Suprapubic skin (tissue), 4 donors: ENCODE measurements around the gene TXLNB. TPM values are rescaled to one million over a fixed set of nuclear protein-coding genes. Genes with fewer than 3 reads are reported as not detected.

Source experiments
- DNase-seq, 2 donors: peaks; one replicate each; pipeline ENCODE4 v3.0.0-alpha.2; 2019; ENCODE audit warnings: low spot score in 2 of 2
- H3K27ac ChIP-seq: fragments of 200-600 bp; sonication (generic); one replicate; pipeline ENCODE4 v1.5.1; 2019
- H3K27me3 ChIP-seq: fragments of 200-600 bp; sonication (generic); one replicate; pipeline ENCODE4 v1.5.1; 2019
- H3K36me3 ChIP-seq: fragments of 200-600 bp; sonication (generic); one replicate; pipeline ENCODE4 v1.5.1; 2019
- H3K4me1 ChIP-seq: fragments of 200-600 bp; sonication (generic); one replicate; pipeline ENCODE4 v1.5.1; 2019
- H3K4me3 ChIP-seq: fragments of 200-600 bp; sonication (generic); one replicate; pipeline ENCODE4 v1.5.1; 2019; ENCODE audit warnings: mild to moderate bottlenecking
- H3K9me3 ChIP-seq: fragments of 200-600 bp; sonication (generic); one replicate; pipeline ENCODE4 v1.5.1; 2019
- EP300 ChIP-seq: sonication (generic); formaldehyde crosslinking; IDR thresholded peaks from one replicate; pipeline ENCODE4 v1.6.1; 2017; ENCODE audit warnings: antibody characterized with exemption
- POLR2A ChIP-seq, 2 donors: fragments of 450-650 bp; IDR thresholded peaks; one replicate each; pipeline ENCODE4 v1.6.1; 2017; ENCODE audit warnings: antibody characterized with exemption in 2 of 2, mild to moderate bottlenecking in 2 of 2, moderate library complexity in 2 of 2
- POLR2AphosphoS5 ChIP-seq, 3 donors: sonication (generic); formaldehyde crosslinking; IDR thresholded peaks; one replicate each; pipeline ENCODE4 v1.6.1; 2017; ENCODE audit warnings: antibody characterized with exemption in 3 of 3
- WGBS: methylation state at CpG from one replicate; pipeline ENCODE4 v1.1.5; 2018; 5-methylcytosine and 5-hydroxymethylcytosine counted together
- total RNA-seq, 4 donors: library from RNA; depleted of rRNA; stranded (reverse); fragments of >200 nt; gene quantifications; one replicate each; pipeline ENCODE4 v1.1.0, GENCODE V29; 2016
- TF ChIP-seq, protein P1 (sequence below), 2 donors: fragments of 200-600 bp in 1 of 2; fragments of 450-650 bp in 1 of 2; sonication (generic) in 1 of 2; IDR thresholded peaks; one replicate each; pipeline ENCODE4 v1.5.1; 2016 to 2019; ENCODE audit warnings: antibody characterized with exemption in 2 of 2, mild to moderate bottlenecking in 1 of 2, moderate library complexity in 1 of 2

The TXLNB gene
- total RNA-seq, 4 donors from 2014 or later = 0.10 to 0.59 (median 0.37) TPM

DNA sequence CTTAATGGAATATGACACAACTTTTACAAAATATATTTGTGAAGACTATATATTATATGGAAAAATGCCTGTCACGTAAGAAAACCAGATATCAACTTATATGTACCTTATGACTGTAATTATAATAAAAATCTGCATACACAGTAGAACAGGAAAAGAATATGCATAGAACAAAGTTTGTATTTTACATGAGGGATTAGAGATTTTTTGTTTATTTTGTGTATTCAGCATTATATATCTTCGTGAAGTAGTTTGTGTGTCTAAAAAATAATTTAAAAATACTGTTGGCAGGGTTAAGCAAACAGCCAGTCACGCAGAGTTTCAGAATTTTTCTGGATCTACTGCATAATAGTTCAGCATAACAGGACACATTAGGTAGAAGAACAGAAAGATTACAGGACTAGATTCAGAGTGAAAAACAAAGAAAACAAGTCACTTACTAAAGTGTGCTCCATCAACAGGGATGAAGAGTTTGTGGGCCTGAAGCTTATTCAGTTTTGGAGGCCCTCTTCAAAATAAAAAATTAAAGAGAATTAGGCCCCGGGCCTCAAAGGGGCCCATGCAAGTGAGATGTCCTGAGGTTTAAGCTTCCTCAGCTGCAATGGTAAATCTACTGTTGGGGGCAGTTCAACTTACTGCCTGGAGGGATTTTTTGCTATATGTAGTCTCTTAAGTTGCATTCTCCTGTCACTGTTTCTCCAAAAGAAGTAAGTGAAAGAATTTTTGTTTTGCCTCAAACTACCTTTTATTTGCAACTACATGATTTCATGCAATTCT lies 16.3 kb downstream of the TXLNB start:
- TF ChIP-seq, protein P1, sequence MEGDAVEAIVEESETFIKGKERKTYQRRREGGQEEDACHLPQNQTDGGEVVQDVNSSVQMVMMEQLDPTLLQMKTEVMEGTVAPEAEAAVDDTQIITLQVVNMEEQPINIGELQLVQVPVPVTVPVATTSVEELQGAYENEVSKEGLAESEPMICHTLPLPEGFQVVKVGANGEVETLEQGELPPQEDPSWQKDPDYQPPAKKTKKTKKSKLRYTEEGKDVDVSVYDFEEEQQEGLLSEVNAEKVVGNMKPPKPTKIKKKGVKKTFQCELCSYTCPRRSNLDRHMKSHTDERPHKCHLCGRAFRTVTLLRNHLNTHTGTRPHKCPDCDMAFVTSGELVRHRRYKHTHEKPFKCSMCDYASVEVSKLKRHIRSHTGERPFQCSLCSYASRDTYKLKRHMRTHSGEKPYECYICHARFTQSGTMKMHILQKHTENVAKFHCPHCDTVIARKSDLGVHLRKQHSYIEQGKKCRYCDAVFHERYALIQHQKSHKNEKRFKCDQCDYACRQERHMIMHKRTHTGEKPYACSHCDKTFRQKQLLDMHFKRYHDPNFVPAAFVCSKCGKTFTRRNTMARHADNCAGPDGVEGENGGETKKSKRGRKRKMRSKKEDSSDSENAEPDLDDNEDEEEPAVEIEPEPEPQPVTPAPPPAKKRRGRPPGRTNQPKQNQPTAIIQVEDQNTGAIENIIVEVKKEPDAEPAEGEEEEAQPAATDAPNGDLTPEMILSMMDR (IDR thresholded peaks at IDR 0.05) = no peak
- TF ChIP-seq POLR2AphosphoS5 (IDR thresholded peaks at IDR 0.05) = no peak
- no peak for TF ChIP-seq EP300
- Histone ChIP-seq H3K27me3 (no peaks in the 10 kb centered on the region), H3K27ac (no peak overlapping the region), H3K4me3 (no peak overlapping the region), H3K9me3 (no peaks in the 10 kb centered on the region), H3K4me1 (no peaks in the 10 kb centered on the region), H3K36me3 (no peaks in the 10 kb centered on the region)
- no peak for DNase-seq
- 81% methylated on average over 4 of the region's 4 CpGs for WGBS

- no peaks in the 10 kb centered on the region for H3K9me3 ChIP-seq
- H3K4me3 ChIP-seq = no peak overlapping the region
- no peaks in the 10 kb centered on the region for H3K27me3 ChIP-seq
- 56% methylated on average over 6 of the region's 6 CpGs for WGBS
- no peak for DNase-seq
- TF ChIP-seq EP300 (no peak), POLR2AphosphoS5 (IDR thresholded peaks at IDR 0.05) (no peak), POLR2A (IDR thresholded peaks at IDR 0.05) (no peak)
- TF ChIP-seq, protein P1 (IDR thresholded peaks at IDR 0.05) = no peak
- no peak overlapping the region for H3K27ac ChIP-seq
- no peaks in the 10 kb centered on the region for H3K4me1 ChIP-seq
- no peaks in the 10 kb centered on the region for H3K36me3 ChIP-seq
Observed at GRCh38 chr6:139271056-139271455, 20.7 kb downstream of the TXLNB start.

DNA sequence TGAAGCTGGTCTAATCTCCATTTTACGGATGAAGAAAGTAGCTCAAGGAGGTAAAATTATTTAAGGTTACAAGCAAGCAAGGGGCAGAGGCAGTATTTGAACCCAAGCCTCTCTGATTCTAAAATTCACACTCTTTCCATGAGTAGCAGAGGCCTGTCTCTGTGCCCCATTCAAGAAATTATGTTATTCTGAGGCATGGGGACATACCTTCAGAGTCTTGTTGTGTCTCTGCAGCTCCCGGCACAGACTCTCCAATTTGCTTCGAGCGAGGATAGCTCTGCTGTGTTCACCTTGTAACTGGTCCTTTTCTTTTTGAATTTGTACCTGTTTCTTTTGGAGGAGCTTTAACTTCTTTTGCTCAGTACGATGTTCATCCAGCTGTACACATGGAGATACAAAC lies 21.5 kb downstream of the TXLNB start:
- H3K9me3 ChIP-seq = no peaks in the 10 kb centered on the region
- H3K27me3 ChIP-seq = no peaks in the 10 kb centered on the region
- TF ChIP-seq POLR2AphosphoS5 (IDR thresholded peaks at IDR 0.05) = no peak
- no peak for TF ChIP-seq POLR2A (IDR thresholded peaks at IDR 0.05)
- TF ChIP-seq, protein P1 (IDR thresholded peaks at IDR 0.05) = no peak
- no peak for TF ChIP-seq EP300
- H3K36me3 ChIP-seq = no peaks in the 10 kb centered on the region
- no peak overlapping the region for H3K27ac ChIP-seq
- DNase-seq = no peak
- 95% methylated on average over 5 of the region's 5 CpGs for WGBS
- H3K4me3 ChIP-seq = no peak overlapping the region
- H3K4me1 ChIP-seq = no peaks in the 10 kb centered on the region

DNA sequence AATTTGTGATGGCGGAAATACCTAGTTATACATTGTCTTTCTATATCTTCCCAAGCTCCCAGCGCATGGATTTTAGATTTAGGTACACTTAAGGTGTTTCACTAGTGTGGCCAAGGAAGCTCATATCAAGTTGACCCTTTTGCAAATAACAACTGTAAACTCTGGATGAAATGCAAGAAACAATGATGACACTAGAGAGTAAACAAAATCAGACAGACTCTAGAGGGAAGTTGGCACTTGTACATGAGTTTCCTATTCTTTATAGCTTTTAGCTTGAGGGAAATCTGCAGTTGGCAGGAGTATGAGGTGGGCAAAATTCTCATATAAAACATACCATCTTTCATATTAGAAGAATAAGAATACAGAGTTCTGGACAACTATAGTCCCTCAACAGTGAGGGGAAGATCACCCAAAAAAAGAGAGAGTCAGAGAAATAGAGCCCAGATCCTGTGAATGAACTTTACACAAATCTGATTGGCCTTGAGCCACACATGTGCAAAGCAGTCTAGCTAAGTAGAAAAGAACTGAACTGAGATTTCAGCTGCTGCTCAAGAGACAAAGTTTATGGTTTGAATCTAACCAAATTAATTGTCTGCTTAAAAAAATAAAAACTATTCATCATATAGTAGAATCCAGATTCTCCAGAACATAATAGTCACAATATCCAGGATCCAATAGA lies 26.1 kb downstream of the TXLNB start:
- TF ChIP-seq POLR2AphosphoS5 (IDR thresholded peaks at IDR 0.05) (no peak), EP300 (no peak), POLR2A (IDR thresholded peaks at IDR 0.05) (no peak)
- TF ChIP-seq, protein P1 (IDR thresholded peaks at IDR 0.05) = no peak
- Histone ChIP-seq H3K4me1 (no peaks in the 10 kb centered on the region), H3K27me3 (no peaks in the 10 kb centered on the region), H3K27ac (no peak overlapping the region), H3K36me3 (no peaks in the 10 kb centered on the region), H3K9me3 (no peaks in the 10 kb centered on the region), H3K4me3 (no peak overlapping the region)
- WGBS = 96% methylated on average over 2 of the region's 2 CpGs
- no peak for DNase-seq

GRCh38 chr6:139262519-139263300 lies 29.1 kb downstream of the TXLNB start:
- TF ChIP-seq EP300 = no peak
- 70% methylated on average over 13 of the region's 13 CpGs for WGBS

More at GRCh38 chr6:139262519-139263300, 29.1 kb downstream of the TXLNB start:
- Histone ChIP-seq H3K4me3 (no peak overlapping the region), H3K27me3 (no peaks in the 10 kb centered on the region), H3K4me1 (no peaks in the 10 kb centered on the region), H3K27ac (no peak overlapping the region), H3K36me3 (no peaks in the 10 kb centered on the region), H3K9me3 (no peaks in the 10 kb centered on the region)
- no peak for DNase-seq
